ENCODE data around the gene RERE.
"Not testable (repeated sequence)": the region's sequence is repeated elsewhere in the genome, so short reads cannot be mapped to it uniquely, and the experiment has no call there.

RERE gene

DNA sequence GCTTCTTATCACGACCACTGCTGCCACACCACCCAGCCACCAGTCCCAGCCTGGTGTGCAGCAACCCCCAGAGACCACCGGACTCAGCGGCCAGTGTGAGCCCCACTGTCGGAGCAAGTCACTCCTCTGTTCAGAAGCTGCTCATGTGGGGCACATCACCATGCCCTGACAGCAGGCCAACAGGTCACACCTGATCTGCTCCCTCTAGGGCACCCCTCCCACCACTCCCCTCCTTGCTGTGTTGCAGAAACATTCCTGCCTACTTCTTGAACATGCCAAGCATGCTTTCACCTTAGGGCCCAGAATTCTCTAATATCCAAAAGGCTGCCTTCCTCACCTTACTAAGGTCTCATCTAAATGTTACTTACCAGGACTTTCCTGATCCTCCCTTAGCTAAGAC, 353.1 kb downstream of the RERE start:
- DNase-seq = no peak

DNA sequence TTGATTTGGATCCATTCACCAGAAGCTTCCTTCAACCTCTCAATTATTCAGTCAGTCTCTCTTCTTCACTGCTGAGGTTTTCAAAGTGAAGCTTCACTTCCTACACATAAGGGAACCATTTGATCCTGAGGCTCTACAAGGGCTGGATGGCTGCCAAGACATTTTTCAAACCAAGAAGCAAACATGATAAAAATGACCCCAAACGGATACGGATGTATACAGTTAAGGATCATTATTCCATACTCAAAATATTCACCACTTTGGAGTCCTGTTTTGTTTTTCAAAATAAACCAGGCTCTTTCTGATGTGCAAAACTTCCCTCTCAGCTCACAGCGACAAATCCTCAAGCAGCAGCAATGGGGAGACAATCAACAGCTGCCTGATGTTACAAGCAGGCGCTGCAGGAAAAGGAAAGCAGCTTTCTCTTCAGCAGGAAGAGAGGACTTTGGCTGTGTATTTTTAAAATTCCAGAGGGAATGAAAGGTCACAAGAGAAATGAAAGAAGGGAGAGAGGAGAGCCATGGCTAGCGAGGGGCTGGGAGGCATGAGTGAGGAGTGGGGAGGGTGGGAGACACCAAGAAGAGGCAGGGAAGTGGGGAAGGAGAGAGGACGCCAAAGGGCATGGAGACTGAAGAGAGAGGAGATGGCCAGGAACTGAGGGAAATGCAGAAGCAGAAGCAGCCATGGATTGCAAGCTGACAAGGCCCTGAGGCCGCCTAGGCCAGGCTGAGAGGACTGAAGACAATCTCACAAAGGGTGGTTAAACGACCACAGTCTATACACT, 354.1 kb downstream of the RERE start:
- DNase-seq = peak; percentile 8

DNA sequence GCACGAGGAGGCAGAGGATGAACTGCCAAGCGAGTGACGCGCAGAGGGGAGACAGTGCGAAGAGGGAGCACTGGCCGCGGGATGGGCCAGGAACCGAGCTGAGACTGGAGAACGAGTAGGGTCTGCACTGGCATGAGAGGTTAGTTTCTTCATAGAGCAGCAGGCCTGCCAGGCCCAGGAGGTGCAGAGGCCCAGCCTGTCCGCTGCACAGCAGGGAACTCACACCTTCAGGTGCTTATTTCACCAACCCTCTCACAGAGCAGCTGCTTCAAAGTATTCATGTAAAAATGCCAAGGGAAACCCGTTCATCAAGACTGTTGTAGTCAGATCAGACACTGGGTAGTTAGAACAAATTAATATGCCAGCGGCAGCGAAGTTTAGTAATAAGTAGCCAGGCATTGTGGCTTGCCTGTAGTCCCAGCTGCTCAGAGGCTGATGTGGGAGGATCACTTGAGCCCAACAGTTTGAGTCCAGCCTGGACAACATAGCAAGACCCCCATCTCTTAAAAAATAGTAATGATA, 355.0 kb downstream of the RERE start:
- DNase-seq = peak; percentile 6

DNA sequence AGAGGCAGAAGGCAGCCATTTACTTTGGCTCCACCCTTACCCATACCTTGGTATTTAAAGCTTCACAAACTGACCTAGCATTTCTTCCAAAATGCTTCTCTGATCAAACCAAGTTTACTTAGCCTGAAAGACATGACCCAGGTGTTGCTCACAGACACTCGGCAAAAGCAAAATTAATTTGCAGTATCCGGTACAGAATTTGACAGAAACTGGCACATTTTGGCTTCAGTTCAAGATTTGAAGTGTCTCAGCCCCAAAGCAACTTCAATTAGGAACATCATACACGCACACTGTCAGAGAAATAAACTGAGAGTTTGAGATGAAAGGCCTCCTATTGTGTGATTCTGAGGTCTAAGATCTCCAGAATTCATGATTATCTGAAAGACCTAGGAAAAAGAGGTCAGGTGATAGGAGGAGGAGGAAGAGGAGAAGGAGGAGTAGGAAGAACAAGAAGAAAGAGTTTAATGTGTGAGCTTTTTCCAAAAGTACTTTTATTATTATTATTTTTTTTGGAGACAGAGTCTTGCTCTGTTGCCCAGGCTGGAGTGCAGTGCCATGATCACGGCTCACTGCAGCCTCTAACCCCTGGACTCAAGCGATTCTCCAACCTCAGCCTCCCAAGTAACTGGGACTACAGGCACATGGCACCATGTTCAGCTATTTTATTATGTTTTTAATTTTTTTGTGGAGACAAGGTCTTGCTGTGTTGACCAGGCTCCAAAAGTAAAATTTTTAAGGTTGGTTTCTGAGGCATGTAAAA, 355.9 kb downstream of the RERE start:
- DNase-seq = no peak

DNA sequence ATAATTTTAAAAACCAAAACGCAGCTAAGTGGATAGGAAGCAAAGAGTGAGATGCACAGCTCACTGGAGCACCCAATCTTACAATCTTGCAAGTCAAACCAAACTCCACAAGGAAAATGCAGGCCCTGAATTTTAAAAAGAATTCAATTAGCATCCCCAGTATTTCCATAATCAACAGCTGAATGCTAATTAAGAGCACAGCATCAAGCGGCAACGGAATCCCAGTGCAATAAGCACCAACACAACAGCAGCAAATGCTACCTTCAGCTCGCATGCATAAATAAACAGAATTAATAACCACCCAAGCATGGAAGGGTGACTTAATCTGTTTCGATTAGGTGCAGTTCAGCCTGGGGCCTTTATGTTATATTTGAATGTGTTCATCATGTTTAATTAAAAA, 356.7 kb downstream of the RERE start:
- peak; percentile 25 for DNase-seq

DNA sequence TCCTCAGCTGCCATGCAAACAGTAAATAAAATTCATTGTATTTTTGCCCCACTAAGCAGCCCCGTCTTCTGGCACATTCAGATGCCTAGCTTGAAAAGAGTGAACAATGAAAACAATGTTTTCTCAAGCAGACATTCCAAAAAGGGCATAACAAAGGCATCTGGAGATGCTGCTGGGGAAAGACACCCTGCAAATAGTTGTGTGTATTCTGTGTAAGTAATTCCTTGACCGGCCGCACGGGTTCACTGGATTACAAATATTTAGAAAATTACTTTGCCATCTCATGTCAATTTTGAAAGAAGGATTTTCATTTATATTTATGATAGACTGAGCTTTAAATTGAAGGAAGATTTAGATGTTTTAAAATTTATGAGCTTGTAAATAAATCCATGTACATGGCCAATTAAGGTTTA, 357.3 kb downstream of the RERE start:
- DNase-seq = no peak

DNA sequence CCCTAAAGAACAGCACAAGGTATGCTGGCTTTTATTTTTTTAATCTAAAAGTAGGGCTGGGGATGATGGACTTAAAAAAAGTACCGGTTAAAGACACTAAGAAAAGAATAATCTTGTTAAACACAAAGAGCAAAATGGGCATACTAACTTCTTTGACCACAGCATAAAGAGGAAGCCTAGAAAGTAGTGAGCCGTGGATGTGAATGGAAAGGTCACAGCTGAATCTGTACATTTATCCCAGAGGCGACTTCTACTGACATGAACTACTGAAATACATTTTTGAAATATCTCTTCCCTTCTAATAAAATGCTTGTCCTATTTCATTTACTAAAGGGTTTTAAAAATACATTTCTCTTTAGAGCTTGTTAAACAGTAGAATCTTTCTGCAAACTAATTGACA, 358.8 kb downstream of the RERE start:
- no peak for DNase-seq

DNA sequence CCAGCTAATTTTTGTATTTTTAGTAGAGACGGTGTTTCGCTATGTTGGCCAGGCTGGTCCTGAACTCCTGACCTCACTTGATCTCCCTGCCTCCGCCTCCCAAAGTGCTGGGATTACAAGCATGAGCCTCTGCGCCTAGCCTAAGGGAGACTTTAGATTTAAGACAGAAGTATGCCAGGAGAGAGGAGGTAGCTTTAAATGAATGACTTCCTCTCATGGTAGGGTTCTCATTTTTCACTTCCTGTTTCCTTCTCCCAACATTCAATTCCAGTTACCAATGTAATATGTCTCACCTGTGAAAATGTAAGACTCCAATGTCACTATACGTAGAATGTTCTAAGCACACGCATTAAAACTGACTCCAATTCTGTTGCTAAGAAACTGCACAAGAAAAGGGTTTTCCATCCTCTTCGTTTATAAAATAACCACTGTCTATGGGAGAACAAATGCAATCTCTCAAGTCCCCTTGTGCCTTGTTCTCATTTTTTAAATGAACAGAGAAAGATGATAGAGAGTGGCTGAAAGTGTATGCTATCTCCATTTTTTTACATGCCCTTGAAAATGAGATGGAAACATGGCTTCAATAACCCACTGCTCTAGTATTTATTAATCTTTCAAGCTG, 359.6 kb downstream of the RERE start:
- DNase-seq = no peak

DNA sequence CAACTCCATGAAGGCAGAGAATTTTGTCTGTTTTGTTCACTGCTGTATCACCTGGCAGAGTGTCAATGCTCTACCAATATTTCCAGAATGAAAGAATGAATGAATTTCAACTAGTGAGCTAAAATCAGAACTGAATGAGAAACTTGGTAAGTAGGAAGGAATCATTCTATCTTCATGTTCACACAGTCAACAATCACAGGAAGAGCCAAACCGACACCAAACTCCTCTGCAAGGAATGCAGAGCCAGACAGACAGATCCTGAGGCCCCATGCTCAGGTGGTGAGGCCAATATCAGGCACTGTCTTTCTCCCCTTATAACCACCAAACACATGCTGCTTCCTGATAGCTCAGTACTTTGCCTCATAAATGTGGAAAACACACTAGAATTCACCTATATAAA, 360.4 kb downstream of the RERE start:
- DNase-seq = no peak

DNA sequence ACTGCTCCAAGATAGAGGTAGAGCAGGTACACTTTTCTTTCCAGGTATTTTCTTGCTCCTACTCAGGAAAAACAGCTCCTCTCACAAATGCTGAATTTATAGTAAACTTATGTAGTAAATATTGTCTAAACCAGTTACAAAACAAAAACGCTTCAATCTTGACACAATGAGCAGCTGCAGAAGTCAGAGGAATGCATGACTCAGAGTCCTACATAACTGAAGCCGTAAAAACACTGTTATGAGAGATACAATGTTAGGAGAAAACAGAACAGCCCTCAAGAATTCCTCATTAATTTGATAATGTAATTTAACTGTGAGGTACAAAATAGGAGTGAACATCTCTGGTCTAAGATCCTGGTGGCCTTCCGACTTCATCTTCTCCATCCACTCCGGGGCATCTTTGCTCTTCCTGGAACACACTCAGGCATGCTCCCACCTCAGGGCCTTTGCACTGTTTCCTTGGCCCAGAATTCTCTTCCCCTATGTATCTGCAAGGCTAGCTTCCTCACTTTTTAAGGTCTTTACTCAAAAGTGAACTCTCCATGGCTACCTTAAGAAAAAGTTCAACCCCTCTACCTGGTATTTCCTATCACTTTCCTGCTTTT, 361.0 kb downstream of the RERE start:
- no peak for DNase-seq

DNA sequence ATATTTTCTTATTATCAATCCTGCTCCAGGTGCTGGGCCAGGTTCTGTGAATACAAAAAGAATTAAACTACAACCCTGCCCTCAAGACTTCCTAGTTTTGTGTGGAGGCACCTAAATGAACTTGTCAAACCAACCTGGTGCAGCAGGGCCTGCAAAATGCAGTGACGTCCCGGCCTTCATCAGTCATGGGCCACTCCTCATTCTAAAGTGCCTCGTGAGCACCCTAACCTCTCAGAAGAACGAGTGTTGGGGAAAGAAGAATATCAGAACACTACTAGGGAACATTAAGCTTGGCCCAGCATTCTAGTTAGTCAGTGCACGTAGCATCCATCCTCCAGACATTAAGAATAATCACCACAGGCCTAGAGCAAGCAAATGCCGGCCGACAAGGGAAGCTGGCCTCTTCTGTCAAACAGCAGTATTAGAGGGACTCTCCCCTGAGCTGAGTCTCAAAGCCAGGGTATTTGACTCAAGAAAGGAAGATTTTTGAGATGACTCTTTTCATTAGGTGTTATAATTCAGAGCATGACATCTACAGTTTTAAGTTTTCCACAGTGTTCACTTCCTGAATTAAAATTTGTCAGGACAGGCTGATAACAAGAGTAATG, 361.6 kb downstream of the RERE start:
- no peak for DNase-seq

DNA sequence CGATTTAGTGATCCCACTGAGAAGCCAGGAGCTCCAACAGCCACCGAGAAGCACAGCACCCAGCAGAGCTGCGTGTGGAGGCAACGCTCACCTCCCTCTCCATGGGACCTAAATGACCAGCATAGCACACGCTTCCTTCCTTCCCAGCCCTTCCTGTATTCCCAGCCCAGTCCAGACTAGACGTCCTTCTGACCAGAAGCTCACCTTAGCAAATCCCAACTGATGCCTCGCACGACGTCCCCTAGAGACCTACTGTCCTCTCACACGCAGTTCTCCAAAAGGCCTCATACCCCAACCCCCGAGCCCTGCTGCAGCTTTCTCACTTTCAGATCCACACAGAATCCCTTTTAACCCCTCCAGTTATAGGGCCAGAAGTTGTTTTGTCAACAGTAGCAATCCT, 367.1 kb downstream of the RERE start:
- no peak for DNase-seq

DNA sequence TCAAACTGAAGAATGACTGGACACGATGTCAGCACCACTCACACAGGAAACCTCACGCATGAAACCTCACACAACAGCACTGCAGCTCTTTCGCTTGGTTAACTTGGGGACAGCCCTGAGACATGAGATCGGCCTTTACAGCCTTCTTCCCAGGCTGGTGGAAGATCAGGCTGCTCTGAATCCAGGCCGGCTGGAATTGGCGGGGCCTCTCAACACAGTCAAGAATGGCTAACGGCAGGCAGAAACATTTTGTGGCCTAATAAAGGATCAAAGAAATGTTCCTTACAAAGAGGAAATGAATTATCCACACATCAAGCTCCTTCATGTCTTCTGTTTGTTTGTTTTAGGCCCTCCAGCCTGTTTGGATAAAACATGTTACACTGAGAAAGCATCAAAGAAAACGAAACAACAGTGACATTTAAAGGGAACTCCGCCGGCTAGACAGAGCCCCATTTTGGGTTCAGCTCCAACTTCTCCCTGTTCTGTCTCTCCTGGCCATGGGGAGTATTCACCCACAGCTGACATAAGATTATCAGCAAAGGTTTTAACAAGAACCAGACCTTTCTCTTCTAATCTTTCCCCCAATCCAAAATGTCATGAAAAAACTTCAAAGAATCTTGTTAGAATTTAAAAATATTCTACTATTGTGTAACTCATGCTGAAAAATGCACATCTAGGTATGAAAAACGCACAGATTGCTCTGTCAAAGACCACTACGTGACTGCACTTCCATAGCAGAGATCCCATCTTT, 368.4 kb downstream of the RERE start:
- DNase-seq = no peak

DNA sequence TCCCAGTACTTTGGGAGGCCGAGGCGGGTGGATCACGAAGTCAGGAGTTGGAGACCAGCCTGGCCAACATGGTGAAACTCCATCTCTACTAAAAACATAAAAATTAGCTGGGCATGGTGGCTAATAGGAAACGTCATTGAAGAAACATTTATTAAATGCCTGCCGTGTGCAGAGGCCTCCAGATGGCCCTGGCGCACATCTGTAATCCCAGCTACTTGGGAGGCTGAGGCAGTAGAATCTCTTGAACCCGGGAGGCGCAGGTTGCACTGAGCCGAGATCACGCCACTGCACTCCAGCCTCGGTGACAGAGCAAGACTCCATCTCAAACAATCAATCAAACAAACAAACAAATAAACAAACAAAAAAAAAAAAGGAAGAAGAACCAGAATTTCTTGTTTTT, 368.9 kb downstream of the RERE start:
- DNase-seq = not testable (repeated sequence)

DNA sequence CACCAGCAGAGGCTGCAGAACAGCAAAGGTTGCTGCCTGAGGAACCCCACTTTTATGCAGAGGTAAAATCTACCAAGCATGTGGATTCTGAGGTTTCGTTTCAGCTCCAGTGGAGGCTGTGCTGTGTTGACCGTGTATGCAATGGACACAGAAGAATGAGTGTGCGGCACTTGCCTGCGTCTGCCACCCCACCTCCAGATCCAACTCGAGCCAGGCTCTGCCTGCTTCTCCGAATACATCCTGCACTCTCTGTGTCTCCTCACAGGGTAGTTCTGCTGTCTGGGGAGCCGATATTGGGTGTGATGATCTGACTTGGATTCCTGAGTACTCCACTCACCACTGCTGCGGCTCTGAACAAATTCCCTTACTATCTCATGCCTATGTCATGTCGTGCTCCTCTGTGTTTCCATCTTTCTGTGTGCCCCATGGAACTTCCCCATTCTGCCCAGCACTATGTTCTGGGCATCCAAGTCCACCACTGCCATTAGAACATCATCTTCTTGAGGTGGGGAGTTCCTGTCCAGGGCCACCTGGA, 369.8 kb downstream of the RERE start:
- no peak for DNase-seq

DNA sequence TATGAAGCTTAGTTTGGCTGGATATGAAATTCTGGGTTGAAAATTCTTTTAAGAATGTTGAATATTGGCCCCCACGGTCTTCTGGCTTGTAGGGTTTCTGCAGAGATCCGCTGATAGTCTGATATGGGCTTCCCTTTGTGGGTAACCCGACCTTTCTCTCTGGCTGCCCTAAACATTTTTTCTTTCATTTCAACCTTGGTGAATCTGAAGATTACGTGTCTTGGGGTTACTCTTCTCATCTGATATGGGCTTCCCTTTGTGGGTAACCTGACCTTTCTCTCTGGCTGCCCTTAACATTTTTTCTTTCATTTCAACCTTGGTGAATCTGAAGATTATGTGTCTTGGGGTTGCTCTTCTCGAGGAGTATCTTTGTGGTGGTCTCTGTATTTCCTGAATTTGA, 371.3 kb downstream of the RERE start:
- DNase-seq = not testable (repeated sequence)

DNA sequence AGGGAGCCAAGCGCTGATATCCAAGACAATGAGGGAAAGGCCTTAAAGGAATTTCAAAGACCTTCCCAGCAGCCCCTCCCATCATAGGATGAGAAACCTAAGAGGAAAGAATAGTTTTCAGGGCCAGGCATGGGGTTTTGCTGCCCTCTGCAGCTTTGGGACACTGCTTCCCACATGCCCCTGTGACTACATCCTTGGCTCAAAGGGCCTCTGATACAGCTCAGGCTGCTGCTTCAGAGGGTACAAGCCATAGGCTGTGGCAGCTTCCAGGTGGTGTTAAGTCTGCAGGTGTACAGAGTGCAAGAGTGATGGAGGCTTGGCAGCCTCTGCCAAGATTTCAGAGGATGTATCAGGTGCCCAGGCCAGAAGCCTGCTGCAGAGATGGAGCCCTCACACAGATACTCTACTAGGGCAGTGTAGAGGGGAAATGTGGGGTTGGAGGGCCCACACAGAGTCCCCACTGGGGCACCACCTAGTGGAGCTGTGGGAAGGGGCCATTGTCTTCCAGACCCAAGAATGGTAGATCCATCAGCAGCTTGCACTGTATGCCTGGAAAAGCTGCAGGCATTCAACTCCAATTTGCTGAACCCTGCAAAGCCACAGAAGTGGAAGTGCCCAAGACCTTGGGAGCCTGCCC, 373.8 kb downstream of the RERE start:
- no peak for DNase-seq

DNA sequence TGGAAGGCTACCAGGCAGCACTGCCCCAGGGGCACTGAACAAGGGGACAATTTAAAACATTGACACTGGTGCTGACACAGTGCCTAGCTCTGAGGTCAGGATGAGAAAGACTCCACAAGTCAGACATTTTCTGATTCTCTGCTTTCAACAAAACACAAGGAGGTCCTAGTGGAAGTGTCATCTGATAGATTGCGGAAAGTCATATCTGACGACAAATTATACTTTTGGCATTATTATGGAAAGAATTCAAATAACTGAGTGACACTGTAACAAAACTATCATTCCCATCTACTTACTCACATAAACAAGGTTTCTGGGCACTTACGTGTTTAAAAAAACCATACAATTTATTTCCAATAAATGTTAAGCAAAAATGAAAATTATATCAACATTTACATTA, 376.0 kb downstream of the RERE start:
- no peak for DNase-seq

DNA sequence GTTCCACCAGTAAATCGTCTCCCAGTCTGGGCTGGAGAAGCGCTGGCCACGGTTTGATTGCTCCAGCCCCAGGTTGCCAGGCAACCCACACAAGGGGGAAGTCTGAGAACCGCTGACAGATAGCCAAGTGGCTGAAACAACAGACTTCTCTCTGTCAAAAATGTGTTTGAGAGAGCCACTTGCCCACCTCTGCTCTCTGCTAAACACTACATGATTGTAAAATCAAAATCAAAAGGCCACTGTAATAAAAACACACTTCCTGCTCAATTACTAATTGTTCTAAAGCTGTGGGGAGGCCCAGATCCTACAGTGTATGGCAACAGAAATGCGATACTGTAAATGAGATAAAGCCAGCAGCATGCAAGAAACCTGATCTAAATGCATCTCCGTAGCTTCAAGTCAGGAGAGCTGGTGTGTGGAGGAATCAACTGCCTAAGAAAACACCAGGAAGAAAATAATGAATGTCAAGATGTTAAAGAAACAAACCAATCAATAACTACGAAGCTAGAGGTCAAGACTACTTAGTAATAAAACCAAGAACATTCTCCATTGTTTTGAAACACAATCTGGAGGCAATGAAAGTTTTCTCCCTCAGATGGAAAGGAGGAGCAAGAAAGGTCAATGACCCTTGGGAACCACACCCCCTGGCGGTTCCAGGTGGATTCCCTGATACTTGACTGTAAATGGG, 378.3 kb downstream of the RERE start:
- DNase-seq = peak; percentile 88

DNA sequence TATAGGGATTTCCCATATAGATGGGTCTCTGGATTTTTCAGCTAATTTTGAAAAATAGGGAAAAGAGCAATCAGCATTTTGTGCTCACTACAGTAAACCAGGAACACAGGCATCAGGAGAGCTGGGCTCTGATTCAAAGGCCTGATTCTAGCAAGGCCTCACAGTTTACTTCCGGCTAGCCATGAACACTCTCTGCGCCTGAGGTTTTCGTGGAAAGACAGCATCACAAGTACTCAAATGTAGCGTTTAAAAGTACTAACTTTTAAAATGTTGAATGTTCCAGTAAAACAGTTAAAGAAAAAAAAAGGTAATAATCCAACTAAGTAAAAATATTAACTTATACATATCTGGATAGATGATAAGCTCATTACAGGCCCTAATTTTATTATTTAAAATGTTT, 379.0 kb downstream of the RERE start:
- DNase-seq = no peak

DNA sequence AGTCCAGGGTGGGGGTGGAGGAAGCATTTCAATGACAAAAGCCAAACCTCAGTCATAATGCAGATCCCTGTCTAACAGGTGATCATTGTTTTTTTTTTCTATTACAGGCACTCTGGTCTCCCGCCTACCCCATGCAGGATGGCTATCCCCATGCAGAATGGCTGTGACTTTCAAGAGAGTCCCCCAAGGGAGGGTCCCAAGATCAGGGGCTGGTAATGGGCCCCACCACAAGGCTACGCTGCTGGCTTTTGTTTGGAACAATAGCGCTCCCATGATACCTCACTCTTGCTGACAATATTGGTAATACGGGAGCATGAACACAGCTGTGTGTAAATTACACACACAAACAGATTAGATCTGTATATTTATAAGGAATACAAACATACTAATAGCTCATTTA, 380.1 kb downstream of the RERE start:
- DNase-seq = peak; percentile 33
